Measurements from ENCODE around the gene ARCN1. TPM values are rescaled to one million over a fixed set of nuclear protein-coding genes. Genes with fewer than 3 reads are reported as not detected.

ARCN1 gene
- total RNA-seq, 1 donor from 2014 or later, result 201 TPM

DNA sequence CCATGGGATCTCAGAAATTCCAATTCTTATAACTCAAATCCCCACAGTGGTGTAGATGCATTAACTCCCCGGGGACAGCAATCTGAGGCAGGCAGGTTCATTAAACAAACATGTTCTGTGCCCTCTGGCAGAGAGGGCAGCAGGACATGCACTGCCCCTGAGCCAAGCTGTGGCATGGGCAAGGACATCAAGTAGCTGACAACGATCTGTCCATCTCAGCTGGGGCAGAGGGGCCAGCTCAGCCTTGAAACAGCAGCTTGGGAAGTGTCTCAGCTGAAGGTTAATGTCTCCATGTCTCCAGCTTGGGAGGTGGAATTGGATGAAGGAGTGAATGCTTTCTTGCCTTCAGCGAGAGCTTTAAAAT is 27.6 kb upstream of the ARCN1 start:
- H3K4me1 Mint-ChIP-seq (ENCODE audit: unreplicated experiment), result peaks cover 11% of the 10 kb centered on the region
- H3K36me3 Mint-ChIP-seq (ENCODE audit: unreplicated experiment), result peaks cover 24% of the 10 kb centered on the region
- no peaks in the 10 kb centered on the region for H3K9me3 Mint-ChIP-seq (ENCODE audit: unreplicated experiment)
- H3K27me3 Mint-ChIP-seq (ENCODE audit: unreplicated experiment), result no peaks in the 10 kb centered on the region
- H3K4me3 Mint-ChIP-seq (ENCODE audit: unreplicated experiment), result no peak overlapping the region
- no peak for DNase-seq (ENCODE audit: extremely low spot score, unreplicated experiment)
- TF ChIP-seq, protein P1, sequence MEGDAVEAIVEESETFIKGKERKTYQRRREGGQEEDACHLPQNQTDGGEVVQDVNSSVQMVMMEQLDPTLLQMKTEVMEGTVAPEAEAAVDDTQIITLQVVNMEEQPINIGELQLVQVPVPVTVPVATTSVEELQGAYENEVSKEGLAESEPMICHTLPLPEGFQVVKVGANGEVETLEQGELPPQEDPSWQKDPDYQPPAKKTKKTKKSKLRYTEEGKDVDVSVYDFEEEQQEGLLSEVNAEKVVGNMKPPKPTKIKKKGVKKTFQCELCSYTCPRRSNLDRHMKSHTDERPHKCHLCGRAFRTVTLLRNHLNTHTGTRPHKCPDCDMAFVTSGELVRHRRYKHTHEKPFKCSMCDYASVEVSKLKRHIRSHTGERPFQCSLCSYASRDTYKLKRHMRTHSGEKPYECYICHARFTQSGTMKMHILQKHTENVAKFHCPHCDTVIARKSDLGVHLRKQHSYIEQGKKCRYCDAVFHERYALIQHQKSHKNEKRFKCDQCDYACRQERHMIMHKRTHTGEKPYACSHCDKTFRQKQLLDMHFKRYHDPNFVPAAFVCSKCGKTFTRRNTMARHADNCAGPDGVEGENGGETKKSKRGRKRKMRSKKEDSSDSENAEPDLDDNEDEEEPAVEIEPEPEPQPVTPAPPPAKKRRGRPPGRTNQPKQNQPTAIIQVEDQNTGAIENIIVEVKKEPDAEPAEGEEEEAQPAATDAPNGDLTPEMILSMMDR (IDR thresholded peaks at IDR 0.05), result no peak
- peak overlapping the region; percentile 38 for H3K27ac Mint-ChIP-seq (ENCODE audit: unreplicated experiment)

DNA sequence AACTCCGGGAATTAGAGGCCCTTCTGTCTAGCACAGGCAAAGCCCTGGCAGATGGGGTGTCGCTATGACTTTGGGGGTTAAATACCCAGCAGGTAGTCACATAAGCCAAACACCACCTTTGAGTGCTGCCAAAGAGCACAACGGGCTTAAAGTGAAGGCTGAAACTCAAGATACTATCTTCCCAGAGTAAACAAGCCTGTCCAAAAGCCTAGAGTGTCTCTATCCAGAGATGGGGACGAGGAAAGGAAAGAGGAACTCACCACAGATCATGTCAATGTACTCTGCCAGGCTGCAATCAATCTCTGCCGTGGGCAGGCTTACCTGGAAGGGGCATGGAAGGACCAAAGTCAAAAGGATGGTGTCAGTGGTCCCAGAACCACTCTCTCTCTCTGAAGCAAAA is 26.7 kb upstream of the ARCN1 start:
- TF ChIP-seq, protein P1 (IDR thresholded peaks at IDR 0.05), result no peak
- H3K9me3 Mint-ChIP-seq (ENCODE audit: unreplicated experiment), result no peaks in the 10 kb centered on the region
- H3K4me3 Mint-ChIP-seq (ENCODE audit: unreplicated experiment), result no peak overlapping the region
- H3K27me3 Mint-ChIP-seq (ENCODE audit: unreplicated experiment), result no peaks in the 10 kb centered on the region
- H3K36me3 Mint-ChIP-seq (ENCODE audit: unreplicated experiment), result peaks cover 20% of the 10 kb centered on the region
- no peak overlapping the region for H3K27ac Mint-ChIP-seq (ENCODE audit: unreplicated experiment)
- peaks cover 8% of the 10 kb centered on the region for H3K4me1 Mint-ChIP-seq (ENCODE audit: unreplicated experiment)
- no peak for DNase-seq (ENCODE audit: extremely low spot score, unreplicated experiment)

DNA sequence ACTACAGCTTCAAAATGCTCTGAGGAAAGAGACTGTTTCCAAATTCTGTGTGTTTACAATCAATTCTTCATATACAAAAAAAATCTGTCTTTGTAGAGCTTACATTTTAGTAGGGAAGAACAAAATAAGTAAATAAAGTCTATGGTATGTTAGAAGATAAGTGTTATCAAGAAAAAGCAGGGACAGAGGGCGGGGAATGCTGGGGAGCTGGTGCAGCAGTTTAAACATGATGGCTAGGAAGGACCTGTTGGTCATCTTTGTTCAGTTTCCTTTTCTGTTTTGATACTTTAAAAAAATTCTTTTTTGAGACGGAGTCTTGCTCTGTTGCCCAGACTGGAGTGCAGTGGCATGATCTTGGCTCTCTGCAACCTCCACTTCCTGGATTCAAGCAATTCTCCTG is 25.1 kb upstream of the ARCN1 start:
- Mint-ChIP-seq H3K27ac (ENCODE audit: unreplicated experiment) (no peak overlapping the region), H3K9me3 (ENCODE audit: unreplicated experiment) (no peaks in the 10 kb centered on the region), H3K4me1 (ENCODE audit: unreplicated experiment) (peaks cover 8% of the 10 kb centered on the region), H3K4me3 (ENCODE audit: unreplicated experiment) (no peak overlapping the region), H3K36me3 (ENCODE audit: unreplicated experiment) (peaks cover 22% of the 10 kb centered on the region), H3K27me3 (ENCODE audit: unreplicated experiment) (no peaks in the 10 kb centered on the region)
- no peak for DNase-seq (ENCODE audit: extremely low spot score, unreplicated experiment)
- TF ChIP-seq, protein P1 (IDR thresholded peaks at IDR 0.05), result no peak

DNA sequence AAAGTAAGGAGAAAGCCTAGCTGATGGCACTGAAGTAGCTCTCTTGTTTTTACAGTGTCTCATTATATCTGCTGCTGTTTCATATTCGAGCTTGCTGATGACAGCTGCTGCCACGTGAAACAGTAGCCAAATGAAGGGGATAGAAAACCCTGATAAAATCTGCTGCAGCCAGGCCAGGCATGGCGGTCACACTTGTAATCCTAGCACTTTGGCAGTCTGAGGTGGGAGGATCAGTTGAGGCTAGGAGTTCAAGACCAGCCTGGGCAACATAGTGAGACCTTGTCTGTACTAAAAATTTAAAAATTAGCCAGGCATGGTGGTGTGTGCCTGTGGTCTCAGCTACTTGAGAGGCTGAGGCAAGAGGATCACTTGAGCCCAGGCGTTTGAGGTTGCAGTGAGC is 19.9 kb upstream of the ARCN1 start:
- no peak overlapping the region for H3K27ac Mint-ChIP-seq (ENCODE audit: unreplicated experiment)
- H3K9me3 Mint-ChIP-seq (ENCODE audit: unreplicated experiment), result no peaks in the 10 kb centered on the region
- TF ChIP-seq, protein P1 (IDR thresholded peaks at IDR 0.05), result no peak
- DNase-seq (ENCODE audit: extremely low spot score, unreplicated experiment), result peak; percentile 51
- no peaks in the 10 kb centered on the region for H3K27me3 Mint-ChIP-seq (ENCODE audit: unreplicated experiment)
- H3K4me1 Mint-ChIP-seq (ENCODE audit: unreplicated experiment), result no peaks in the 10 kb centered on the region
- H3K4me3 Mint-ChIP-seq (ENCODE audit: unreplicated experiment), result no peak overlapping the region
- peaks cover 21% of the 10 kb centered on the region for H3K36me3 Mint-ChIP-seq (ENCODE audit: unreplicated experiment)

DNA sequence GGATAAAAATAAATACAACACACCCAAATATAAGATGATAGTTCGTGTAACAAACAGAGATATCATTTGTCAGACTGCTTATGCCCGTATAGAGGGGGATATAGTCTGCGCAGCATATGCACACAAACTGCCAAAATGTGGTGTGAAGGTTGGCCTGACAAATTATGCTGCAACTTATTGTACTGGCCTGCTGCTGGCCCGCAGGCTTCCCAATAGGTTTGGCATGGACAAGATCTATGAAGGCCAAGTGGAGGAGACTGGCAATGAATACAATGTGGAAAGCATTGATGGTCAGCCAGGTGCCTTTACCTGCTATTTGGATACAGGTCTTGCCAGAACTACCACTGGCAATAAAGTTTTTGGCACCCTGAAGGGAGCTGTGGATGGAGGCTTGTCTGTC is 11.4 kb upstream of the ARCN1 start:
- H3K9me3 Mint-ChIP-seq (ENCODE audit: unreplicated experiment), result no peaks in the 10 kb centered on the region
- H3K27me3 Mint-ChIP-seq (ENCODE audit: unreplicated experiment), result no peaks in the 10 kb centered on the region
- peaks cover 15% of the 10 kb centered on the region for H3K36me3 Mint-ChIP-seq (ENCODE audit: unreplicated experiment)
- H3K4me1 Mint-ChIP-seq (ENCODE audit: unreplicated experiment), result peaks cover 15% of the 10 kb centered on the region
- H3K27ac Mint-ChIP-seq (ENCODE audit: unreplicated experiment), result no peak overlapping the region
- TF ChIP-seq, protein P1 (IDR thresholded peaks at IDR 0.05), result no peak
- H3K4me3 Mint-ChIP-seq (ENCODE audit: unreplicated experiment), result no peak overlapping the region
- no peak for DNase-seq (ENCODE audit: extremely low spot score, unreplicated experiment)
